ENCODE data around the gene SIK2. TPM values are rescaled to one million over a fixed set of nuclear protein-coding genes. Genes with fewer than 3 reads are reported as not detected.

Gene SIK2
- polyA plus RNA-seq, 1 experiment, result 23.4 TPM

DNA sequence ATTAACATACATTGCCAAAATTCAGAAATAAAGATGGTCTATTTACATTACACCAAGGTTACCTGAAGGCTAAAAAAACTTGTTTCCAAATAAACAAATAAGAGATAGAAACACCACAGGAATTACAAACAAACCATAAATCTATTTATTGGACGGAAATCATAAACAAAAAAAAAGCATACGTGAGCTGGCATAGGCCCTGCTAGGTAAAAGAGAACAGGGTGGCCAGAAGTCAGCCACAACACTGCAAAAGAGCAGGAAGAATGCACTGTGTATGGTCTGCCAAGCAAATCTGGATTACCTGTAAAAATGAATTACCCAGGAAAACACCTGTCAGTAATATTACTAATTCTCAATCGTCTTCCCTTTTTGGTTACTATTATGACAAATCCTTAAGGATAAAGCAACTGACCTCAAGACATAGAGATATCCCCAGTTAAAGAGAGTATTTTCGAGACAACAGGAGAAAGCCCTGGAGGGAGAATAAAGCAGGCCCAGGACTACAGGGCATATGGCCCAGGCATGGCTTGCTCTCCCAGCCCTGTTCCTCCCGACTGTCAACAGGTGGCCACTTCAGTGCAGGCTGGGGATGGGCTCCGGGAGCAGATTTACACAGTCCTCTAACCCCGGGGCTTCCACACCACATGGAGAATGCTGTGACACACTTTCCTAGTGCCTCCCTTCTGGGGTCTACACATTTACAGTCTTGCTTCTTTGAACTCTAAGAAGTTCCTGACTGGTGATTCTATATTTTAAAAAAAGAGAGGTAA lies 146.0 kb downstream of the SIK2 start:
- Histone ChIP-seq H3K4me3 (ENCODE audit: low read depth, low read length) (no peak overlapping the region), H3K27me3 (ENCODE audit: control insufficient read depth, insufficient read depth, low read length) (no peaks in the 10 kb centered on the region), H3K27ac (ENCODE audit: low read depth, low read length) (no peak overlapping the region), H3K9me3 (ENCODE audit: control insufficient read depth, insufficient read depth, low read length) (no peaks in the 10 kb centered on the region)
- ChIA-PET POLR2A (no interaction called here), CTCF (interaction anchor here (0.7 kb wide), 1 partner anchor 161 kb away, joined by 3 read pairs; no protein-coding TSS in a partner anchor)
- no peak for DNase-seq (ENCODE audit: low read depth, low spot score)
- TF ChIP-seq, protein P1, sequence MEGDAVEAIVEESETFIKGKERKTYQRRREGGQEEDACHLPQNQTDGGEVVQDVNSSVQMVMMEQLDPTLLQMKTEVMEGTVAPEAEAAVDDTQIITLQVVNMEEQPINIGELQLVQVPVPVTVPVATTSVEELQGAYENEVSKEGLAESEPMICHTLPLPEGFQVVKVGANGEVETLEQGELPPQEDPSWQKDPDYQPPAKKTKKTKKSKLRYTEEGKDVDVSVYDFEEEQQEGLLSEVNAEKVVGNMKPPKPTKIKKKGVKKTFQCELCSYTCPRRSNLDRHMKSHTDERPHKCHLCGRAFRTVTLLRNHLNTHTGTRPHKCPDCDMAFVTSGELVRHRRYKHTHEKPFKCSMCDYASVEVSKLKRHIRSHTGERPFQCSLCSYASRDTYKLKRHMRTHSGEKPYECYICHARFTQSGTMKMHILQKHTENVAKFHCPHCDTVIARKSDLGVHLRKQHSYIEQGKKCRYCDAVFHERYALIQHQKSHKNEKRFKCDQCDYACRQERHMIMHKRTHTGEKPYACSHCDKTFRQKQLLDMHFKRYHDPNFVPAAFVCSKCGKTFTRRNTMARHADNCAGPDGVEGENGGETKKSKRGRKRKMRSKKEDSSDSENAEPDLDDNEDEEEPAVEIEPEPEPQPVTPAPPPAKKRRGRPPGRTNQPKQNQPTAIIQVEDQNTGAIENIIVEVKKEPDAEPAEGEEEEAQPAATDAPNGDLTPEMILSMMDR (IDR thresholded peaks at IDR 0.05; ENCODE audit: low read depth, low read length), result no peak

GRCh38 chr11:111749646-111750045 lies 147.4 kb downstream of the SIK2 start:
- H3K4me3 ChIP-seq (ENCODE audit: low read depth, low read length), result no peak overlapping the region
- no peak overlapping the region for H3K27ac ChIP-seq (ENCODE audit: low read depth, low read length)
- TF ChIP-seq, protein P1 (IDR thresholded peaks at IDR 0.05; ENCODE audit: low read depth, low read length), result no peak
- ChIA-PET CTCF (interaction anchor here (0.5 kb wide), 1 partner anchor 124 kb away, joined by 3 read pairs; no protein-coding TSS in a partner anchor), POLR2A (no interaction called here)
- H3K9me3 ChIP-seq (ENCODE audit: control insufficient read depth, insufficient read depth, low read length), result no peaks in the 10 kb centered on the region
- no peak for DNase-seq (ENCODE audit: low read depth, low spot score)
- H3K27me3 ChIP-seq (ENCODE audit: control insufficient read depth, insufficient read depth, low read length), result no peaks in the 10 kb centered on the region

- CTCF ChIA-PET, result interaction anchor here (0.6 to 1.4 kb wide), 5 partner anchors 21 to 273 kb away, joined by 3 read pairs; no protein-coding TSS in a partner anchor
- H3K4me3 ChIP-seq (ENCODE audit: low read depth, low read length), result no peak overlapping the region
- POLR2A ChIA-PET, result interaction anchor here (0.6 kb wide), 2 partner anchors 204 to 302 kb away, joined by 3 read pairs; no protein-coding TSS in a partner anchor
- no peak for DNase-seq (ENCODE audit: low read depth, low spot score)
- no peaks in the 10 kb centered on the region for H3K9me3 ChIP-seq (ENCODE audit: control insufficient read depth, insufficient read depth, low read length)
- TF ChIP-seq, protein P1 (IDR thresholded peaks at IDR 0.05; ENCODE audit: low read depth, low read length), result no peak
- H3K27me3 ChIP-seq (ENCODE audit: control insufficient read depth, insufficient read depth, low read length), result no peaks in the 10 kb centered on the region
- H3K27ac ChIP-seq (ENCODE audit: low read depth, low read length), result no peak overlapping the region
These were observed 153.8 kb downstream of the SIK2 start for GRCh38 chr11:111756097-111756496.

GRCh38 chr11:111759376-111759775 lies 157.1 kb downstream of the SIK2 start:
- Histone ChIP-seq H3K4me3 (ENCODE audit: low read depth, low read length) (no peak overlapping the region), H3K9me3 (ENCODE audit: control insufficient read depth, insufficient read depth, low read length) (no peaks in the 10 kb centered on the region), H3K27ac (ENCODE audit: low read depth, low read length) (no peak overlapping the region), H3K27me3 (ENCODE audit: control insufficient read depth, insufficient read depth, low read length) (no peaks in the 10 kb centered on the region)
- ChIA-PET CTCF (interaction anchor here (2.2 kb wide), 1 partner anchor 155 kb away, joined by 6 read pairs; no protein-coding TSS in a partner anchor), POLR2A (no interaction called here)
- TF ChIP-seq, protein P1 (IDR thresholded peaks at IDR 0.05; ENCODE audit: low read depth, low read length), result no peak
- no peak for DNase-seq (ENCODE audit: low read depth, low spot score)

DNA sequence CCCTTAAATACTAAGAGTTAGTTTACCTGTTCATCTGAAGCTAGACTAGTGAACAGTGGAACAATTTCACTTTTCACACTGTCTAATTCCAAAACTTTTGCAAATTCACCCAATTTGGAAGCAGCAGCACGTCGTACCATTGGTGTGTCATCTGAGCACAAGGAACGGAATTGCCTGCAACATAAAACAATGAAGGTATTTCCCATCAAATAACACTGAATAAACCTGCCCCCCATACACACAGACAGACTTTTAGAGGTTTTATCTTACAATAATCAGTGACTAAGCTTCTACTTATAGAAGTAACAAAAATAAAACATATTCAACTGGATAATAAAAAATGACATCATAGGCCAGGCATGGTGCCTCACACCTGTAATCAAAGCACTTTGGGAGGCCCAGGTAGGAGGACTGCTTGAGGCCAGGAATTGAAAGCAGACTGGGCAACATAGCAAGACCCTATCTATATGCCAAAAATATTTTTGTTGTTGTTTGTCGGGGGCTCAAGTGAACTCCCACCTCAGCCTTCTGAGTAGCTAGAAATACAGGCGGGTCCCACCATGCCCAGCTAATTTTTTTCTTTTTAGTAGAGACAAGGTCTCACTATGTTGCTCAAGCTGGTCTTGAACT lies 157.6 kb downstream of the SIK2 start:
- ChIA-PET POLR2A (interaction anchor here (0.6 kb wide), 1 partner anchor 43 kb away, joined by 11 read pairs; no protein-coding TSS in a partner anchor), CTCF (interaction anchor here (0.6 to 8.5 kb wide), 3 partner anchors 16 to 156 kb away, joined by 3 to 65 read pairs (median 6); no protein-coding TSS in a partner anchor)
- TF ChIP-seq, protein P1 (IDR thresholded peaks at IDR 0.05; ENCODE audit: low read depth, low read length), result no peak
- no peak for DNase-seq (ENCODE audit: low read depth, low spot score)
- no peak overlapping the region for H3K4me3 ChIP-seq (ENCODE audit: low read depth, low read length)
- no peaks in the 10 kb centered on the region for H3K9me3 ChIP-seq (ENCODE audit: control insufficient read depth, insufficient read depth, low read length)
- no peak overlapping the region for H3K27ac ChIP-seq (ENCODE audit: low read depth, low read length)
- H3K27me3 ChIP-seq (ENCODE audit: control insufficient read depth, insufficient read depth, low read length), result no peaks in the 10 kb centered on the region
